HFF-Myc (cell line): ENCODE results near the gene CHD6.

Source experiments
- DNase-seq: peaks from one replicate; pipeline ENCODE4 v3.0.0-alpha.2; 2011; ENCODE audit warnings: low read depth; ENCODE audit errors: extremely low read depth
- H3K4me3 ChIP-seq: replicated peaks from 2 replicates; pipeline ENCODE4 v1.5.1; 2011; ENCODE audit warnings: low read depth, mild to moderate bottlenecking, control low read depth, low read length
- CTCF ChIP-seq: IDR thresholded peaks from 2 replicates; pipeline ENCODE4 v1.5.1; 2012; ENCODE audit warnings: mild to moderate bottlenecking, low read depth, low read length, control low read depth; ENCODE audit errors: missing control alignments

Gene CHD6

GRCh38 chr20:41499064-41499463 lies 119.1 kb downstream of the CHD6 start:
- no peak for DNase-seq
- no peak for TF ChIP-seq CTCF
- no peak overlapping the region for H3K4me3 ChIP-seq

DNA sequence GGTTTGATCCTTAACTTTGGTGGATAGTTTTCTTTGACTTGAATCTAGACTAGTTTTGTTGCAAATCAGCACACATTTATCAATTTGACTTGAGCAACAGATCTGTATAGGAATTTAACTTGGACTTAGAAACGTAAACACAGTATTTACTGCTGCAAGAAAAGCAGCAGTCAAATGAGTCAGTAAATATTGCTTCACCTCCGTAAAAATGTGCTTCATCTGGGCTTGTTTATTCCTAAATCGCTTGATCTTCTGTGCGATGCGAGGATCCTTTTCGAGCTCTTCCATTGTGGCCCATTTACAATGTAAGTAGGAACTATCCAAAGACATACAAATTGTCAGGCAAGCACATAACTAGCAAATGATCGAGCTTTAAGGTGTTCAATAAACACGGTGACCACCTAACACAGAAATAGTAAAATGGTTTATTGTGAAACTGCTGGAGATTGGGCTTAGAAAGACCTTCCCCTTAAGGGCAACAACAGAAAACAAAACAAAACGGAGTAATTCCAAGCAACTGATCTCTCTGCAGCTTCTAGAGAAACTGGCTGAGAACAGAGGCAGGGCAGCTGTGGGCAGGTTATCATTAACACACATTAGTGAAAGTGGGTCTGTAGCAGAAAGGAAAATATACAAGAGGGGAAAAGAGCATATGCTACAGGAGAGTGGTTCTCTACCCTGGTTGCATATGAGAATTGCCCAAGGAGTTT lies 120.8 kb downstream of the CHD6 start:
- DNase-seq: no peak
- TF ChIP-seq CTCF: no peak
- no peak overlapping the region for H3K4me3 ChIP-seq

DNA sequence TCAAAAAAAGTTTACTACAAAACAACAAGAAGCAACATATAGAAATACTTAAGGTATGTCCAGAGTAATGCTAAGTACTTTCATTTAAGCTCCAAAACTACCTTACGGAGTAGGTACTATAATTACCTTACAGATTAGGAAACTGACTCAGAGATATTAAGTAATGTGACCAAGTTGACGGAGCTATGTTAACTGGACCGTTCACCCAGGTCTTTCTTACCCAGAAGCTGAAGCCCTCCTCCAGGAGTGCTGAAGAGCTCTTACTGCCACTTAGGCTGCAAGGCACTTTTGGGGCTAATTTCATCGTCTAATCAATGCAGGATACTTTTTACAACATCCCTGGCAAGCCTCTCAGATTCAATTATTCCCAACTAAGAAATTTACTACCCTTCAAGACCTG lies 123.7 kb downstream of the CHD6 start:
- TF ChIP-seq CTCF: no peak
- no peak overlapping the region for H3K4me3 ChIP-seq
- DNase-seq: no peak

- no peak for DNase-seq
- no peak for TF ChIP-seq CTCF
- H3K4me3 ChIP-seq: no peak overlapping the region
These were observed 134.6 kb downstream of the CHD6 start for GRCh38 chr20:41483553-41483930.

DNA sequence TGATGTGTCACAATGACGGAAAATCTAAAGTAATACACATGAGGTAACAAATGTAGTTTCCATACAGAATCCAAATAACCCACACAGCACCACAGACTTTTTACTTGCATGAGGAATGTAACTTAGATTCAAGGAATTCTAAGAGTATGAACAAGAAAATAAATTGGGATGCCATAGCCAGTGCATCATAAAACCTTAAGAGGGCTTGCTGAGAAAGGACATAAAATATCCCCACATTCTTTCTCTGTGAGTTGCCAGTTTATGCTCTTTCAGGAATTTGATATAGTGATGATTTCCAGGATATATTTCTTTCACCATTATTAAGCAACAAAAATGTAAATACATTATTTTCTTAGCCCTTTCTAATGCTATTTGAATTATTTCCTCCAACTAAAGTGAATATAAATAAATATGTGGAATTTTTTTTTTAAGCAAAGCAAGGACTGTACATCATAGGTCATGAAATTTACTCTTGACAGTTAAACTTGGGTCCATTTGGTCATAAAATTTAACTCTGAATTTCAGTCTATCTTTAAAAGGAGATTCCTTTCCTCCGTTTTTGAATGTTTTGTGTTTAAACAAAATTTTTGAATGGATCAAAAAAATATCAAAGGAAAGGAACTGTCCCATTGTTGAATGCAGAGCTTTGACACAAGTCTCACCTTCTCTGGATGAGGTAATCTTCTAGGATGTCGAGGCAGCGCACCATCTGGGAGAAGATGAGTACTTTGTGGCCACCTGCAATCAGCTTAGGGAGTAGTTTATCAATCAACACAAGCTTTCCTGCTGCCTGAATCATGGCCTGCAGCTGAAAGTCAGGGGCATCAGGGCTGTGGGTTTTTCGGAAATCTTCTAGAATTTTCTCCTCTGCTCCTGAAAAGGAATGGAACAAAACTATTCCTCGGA lies 135.3 kb downstream of the CHD6 start:
- TF ChIP-seq CTCF: no peak
- DNase-seq: peak; percentile 43
- H3K4me3 ChIP-seq: no peak overlapping the region

DNA sequence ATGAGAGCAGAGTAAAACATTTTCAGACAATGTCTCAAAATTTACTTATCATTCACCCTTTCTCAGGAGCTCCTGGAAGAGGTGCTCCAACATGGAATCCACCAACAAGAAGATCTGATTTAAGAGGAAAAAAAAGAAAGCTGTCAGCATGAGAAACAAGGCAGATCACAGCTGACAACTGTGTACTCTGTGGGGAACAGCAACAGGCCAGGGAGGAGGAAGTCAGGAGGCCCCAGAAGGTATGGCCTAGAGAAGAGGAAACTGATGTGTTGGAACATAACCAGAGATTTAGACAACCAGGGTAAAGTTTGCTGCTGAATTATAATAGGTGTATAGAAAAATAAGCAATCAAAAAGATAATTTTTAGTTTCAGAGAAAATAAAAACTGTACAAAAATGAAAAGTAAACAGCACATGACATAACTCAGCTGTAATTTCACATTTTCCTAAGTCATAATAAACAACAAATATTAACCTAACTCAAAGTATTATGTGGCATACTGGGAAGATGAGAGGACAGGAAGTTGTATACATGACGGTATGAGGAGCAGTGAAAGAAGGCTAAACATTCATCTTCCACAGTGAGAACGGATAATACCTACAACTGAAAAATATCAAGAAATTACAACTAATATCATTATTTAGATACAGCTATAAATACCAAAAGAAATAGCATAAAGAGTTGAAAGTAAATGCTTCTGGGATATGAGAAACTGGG lies 138.0 kb downstream of the CHD6 start:
- DNase-seq: no peak
- no peak for TF ChIP-seq CTCF
- H3K4me3 ChIP-seq: no peak overlapping the region
